ENCODE measurements around the gene TEX11.
"Not testable (repeated sequence)": the region's sequence is repeated elsewhere in the genome, so short reads cannot be mapped to it uniquely, and the experiment has no call there.

Gene TEX11

GRCh38 chrX:70664726-70665125 is 243.8 kb downstream of the TEX11 start:
- Histone ChIP-seq H3K9ac (ENCODE audit: low read length) (no peak overlapping the region), H3K9me3 (ENCODE audit: control insufficient read depth, insufficient read depth, low read depth, low read length) (peaks cover 6% of the 10 kb centered on the region), H3K27ac (ENCODE audit: low read depth, low read length) (no peak overlapping the region), H3K27me3 (ENCODE audit: control insufficient read depth, insufficient read depth, low read length) (no peaks in the 10 kb centered on the region), H3K36me3 (ENCODE audit: control insufficient read depth, insufficient read depth, low read length) (no peaks in the 10 kb centered on the region), H3K4me3 (ENCODE audit: low read depth, low read length) (no peak overlapping the region), H3K4me1 (ENCODE audit: control insufficient read depth, insufficient read depth, low read length) (no peaks in the 10 kb centered on the region)

- not testable (repeated sequence) for H3K36me3 ChIP-seq (ENCODE audit: control insufficient read depth, insufficient read depth, low read length); H3K4me1 ChIP-seq (ENCODE audit: control insufficient read depth, insufficient read depth, low read length); H3K27ac ChIP-seq (ENCODE audit: low read depth, low read length); H3K4me3 ChIP-seq (ENCODE audit: low read depth, low read length); H3K9me3 ChIP-seq (ENCODE audit: control insufficient read depth, insufficient read depth, low read depth, low read length); H3K27me3 ChIP-seq (ENCODE audit: control insufficient read depth, insufficient read depth, low read length); H3K9ac ChIP-seq (ENCODE audit: low read length)
Measured at GRCh38 chrX:70661124-70661523, 247.4 kb downstream of the TEX11 start.

- not testable (repeated sequence) for H3K9me3 ChIP-seq (ENCODE audit: control insufficient read depth, insufficient read depth, low read depth, low read length); H3K27me3 ChIP-seq (ENCODE audit: control insufficient read depth, insufficient read depth, low read length); H3K27ac ChIP-seq (ENCODE audit: low read depth, low read length); H3K4me3 ChIP-seq (ENCODE audit: low read depth, low read length); H3K4me1 ChIP-seq (ENCODE audit: control insufficient read depth, insufficient read depth, low read length); H3K9ac ChIP-seq (ENCODE audit: low read length); H3K36me3 ChIP-seq (ENCODE audit: control insufficient read depth, insufficient read depth, low read length)
Measured at GRCh38 chrX:70657546-70657945, 251.0 kb downstream of the TEX11 start.

GRCh38 chrX:70656304-70656703 is 252.2 kb downstream of the TEX11 start:
- Histone ChIP-seq H3K27ac (ENCODE audit: low read depth, low read length) (no peak overlapping the region), H3K9me3 (ENCODE audit: control insufficient read depth, insufficient read depth, low read depth, low read length) (peaks cover 6% of the 10 kb centered on the region; the same call in 1 of the 2 replicates), H3K4me3 (ENCODE audit: low read depth, low read length) (no peak overlapping the region), H3K4me1 (ENCODE audit: control insufficient read depth, insufficient read depth, low read length) (no peaks in the 10 kb centered on the region), H3K36me3 (ENCODE audit: control insufficient read depth, insufficient read depth, low read length) (no peaks in the 10 kb centered on the region), H3K27me3 (ENCODE audit: control insufficient read depth, insufficient read depth, low read length) (no peaks in the 10 kb centered on the region), H3K9ac (ENCODE audit: low read length) (no peak overlapping the region)

GRCh38 chrX:70647910-70648309 is 260.6 kb downstream of the TEX11 start:
- peaks cover 11% of the 10 kb centered on the region for H3K9me3 ChIP-seq (ENCODE audit: control insufficient read depth, insufficient read depth, low read depth, low read length)
- not testable (repeated sequence) for H3K4me1 ChIP-seq (ENCODE audit: control insufficient read depth, insufficient read depth, low read length); H3K27ac ChIP-seq (ENCODE audit: low read depth, low read length); H3K4me3 ChIP-seq (ENCODE audit: low read depth, low read length); H3K9ac ChIP-seq (ENCODE audit: low read length); H3K36me3 ChIP-seq (ENCODE audit: control insufficient read depth, insufficient read depth, low read length); H3K27me3 ChIP-seq (ENCODE audit: control insufficient read depth, insufficient read depth, low read length)

- Histone ChIP-seq H3K27ac (ENCODE audit: low read depth, low read length) (no peak overlapping the region), H3K4me3 (ENCODE audit: low read depth, low read length) (no peak overlapping the region), H3K4me1 (ENCODE audit: control insufficient read depth, insufficient read depth, low read length) (no peaks in the 10 kb centered on the region), H3K36me3 (ENCODE audit: control insufficient read depth, insufficient read depth, low read length) (no peaks in the 10 kb centered on the region), H3K9ac (ENCODE audit: low read length) (no peak overlapping the region), H3K27me3 (ENCODE audit: control insufficient read depth, insufficient read depth, low read length) (no peaks in the 10 kb centered on the region), H3K9me3 (ENCODE audit: control insufficient read depth, insufficient read depth, low read depth, low read length) (peaks cover 25% of the 10 kb centered on the region; the same call in 1 of the 2 replicates)
Measured at GRCh38 chrX:70636218-70636617, 272.3 kb downstream of the TEX11 start.

- H3K4me1 ChIP-seq (ENCODE audit: control insufficient read depth, insufficient read depth, low read length) = no peaks in the 10 kb centered on the region
Measured at GRCh38 chrX:70635669-70636068, 272.8 kb downstream of the TEX11 start.

GRCh38 chrX:70635227-70635626 is 273.3 kb downstream of the TEX11 start:
- H3K4me1 ChIP-seq (ENCODE audit: control insufficient read depth, insufficient read depth, low read length) = no peaks in the 10 kb centered on the region
- H3K9me3 ChIP-seq (ENCODE audit: control insufficient read depth, insufficient read depth, low read depth, low read length) = peaks cover 25% of the 10 kb centered on the region; the same call in 1 of the 2 replicates
- no peaks in the 10 kb centered on the region for H3K27me3 ChIP-seq (ENCODE audit: control insufficient read depth, insufficient read depth, low read length)
- H3K9ac ChIP-seq (ENCODE audit: low read length) = no peak overlapping the region
- no peak overlapping the region for H3K4me3 ChIP-seq (ENCODE audit: low read depth, low read length)
- no peaks in the 10 kb centered on the region for H3K36me3 ChIP-seq (ENCODE audit: control insufficient read depth, insufficient read depth, low read length)
- no peak overlapping the region for H3K27ac ChIP-seq (ENCODE audit: low read depth, low read length)

More at GRCh38 chrX:70635669-70636068, 272.8 kb downstream of the TEX11 start:
- Histone ChIP-seq H3K9ac (ENCODE audit: low read length) (no peak overlapping the region), H3K36me3 (ENCODE audit: control insufficient read depth, insufficient read depth, low read length) (no peaks in the 10 kb centered on the region), H3K9me3 (ENCODE audit: control insufficient read depth, insufficient read depth, low read depth, low read length) (peaks cover 25% of the 10 kb centered on the region; the same call in 1 of the 2 replicates), H3K4me3 (ENCODE audit: low read depth, low read length) (no peak overlapping the region), H3K27ac (ENCODE audit: low read depth, low read length) (no peak overlapping the region), H3K27me3 (ENCODE audit: control insufficient read depth, insufficient read depth, low read length) (no peaks in the 10 kb centered on the region)

GRCh38 chrX:70621743-70622142 is 286.8 kb downstream of the TEX11 start:
- Histone ChIP-seq H3K4me1 (ENCODE audit: control insufficient read depth, insufficient read depth, low read length) (peaks cover 19% of the 10 kb centered on the region), H3K36me3 (ENCODE audit: control insufficient read depth, insufficient read depth, low read length) (no peaks in the 10 kb centered on the region), H3K4me3 (ENCODE audit: low read depth, low read length) (no peak overlapping the region), H3K9ac (ENCODE audit: low read length) (no peak overlapping the region), H3K9me3 (ENCODE audit: control insufficient read depth, insufficient read depth, low read depth, low read length) (no peaks in the 10 kb centered on the region; the same call in 1 of the 2 replicates), H3K27me3 (ENCODE audit: control insufficient read depth, insufficient read depth, low read length) (no peaks in the 10 kb centered on the region), H3K27ac (ENCODE audit: low read depth, low read length) (no peak overlapping the region)

GRCh38 chrX:70618467-70618866 is 290.0 kb downstream of the TEX11 start:
- Histone ChIP-seq H3K27me3 (ENCODE audit: control insufficient read depth, insufficient read depth, low read length) (no peaks in the 10 kb centered on the region), H3K9ac (ENCODE audit: low read length) (no peak overlapping the region), H3K27ac (ENCODE audit: low read depth, low read length) (no peak overlapping the region), H3K9me3 (ENCODE audit: control insufficient read depth, insufficient read depth, low read depth, low read length) (peaks cover 9% of the 10 kb centered on the region; the same call in 1 of the 2 replicates), H3K4me3 (ENCODE audit: low read depth, low read length) (no peak overlapping the region), H3K4me1 (ENCODE audit: control insufficient read depth, insufficient read depth, low read length) (peaks cover 14% of the 10 kb centered on the region), H3K36me3 (ENCODE audit: control insufficient read depth, insufficient read depth, low read length) (no peaks in the 10 kb centered on the region)

- Histone ChIP-seq H3K4me1 (ENCODE audit: control insufficient read depth, insufficient read depth, low read length) (peaks cover 10% of the 10 kb centered on the region), H3K9me3 (ENCODE audit: control insufficient read depth, insufficient read depth, low read depth, low read length) (peaks cover 9% of the 10 kb centered on the region; the same call in 1 of the 2 replicates), H3K4me3 (ENCODE audit: low read depth, low read length) (no peak overlapping the region), H3K9ac (ENCODE audit: low read length) (no peak overlapping the region), H3K36me3 (ENCODE audit: control insufficient read depth, insufficient read depth, low read length) (no peaks in the 10 kb centered on the region), H3K27me3 (ENCODE audit: control insufficient read depth, insufficient read depth, low read length) (no peaks in the 10 kb centered on the region), H3K27ac (ENCODE audit: low read depth, low read length) (no peak overlapping the region)
Measured at GRCh38 chrX:70613295-70613694, 295.2 kb downstream of the TEX11 start.

- Histone ChIP-seq H3K9ac (ENCODE audit: low read length) (no peak overlapping the region), H3K9me3 (ENCODE audit: control insufficient read depth, insufficient read depth, low read depth, low read length) (no peaks in the 10 kb centered on the region), H3K4me1 (ENCODE audit: control insufficient read depth, insufficient read depth, low read length) (no peaks in the 10 kb centered on the region), H3K27me3 (ENCODE audit: control insufficient read depth, insufficient read depth, low read length) (no peaks in the 10 kb centered on the region), H3K4me3 (ENCODE audit: low read depth, low read length) (no peak overlapping the region), H3K36me3 (ENCODE audit: control insufficient read depth, insufficient read depth, low read length) (no peaks in the 10 kb centered on the region), H3K27ac (ENCODE audit: low read depth, low read length) (no peak overlapping the region)
Measured at GRCh38 chrX:70605352-70605751, 303.2 kb downstream of the TEX11 start.

All from HUES6 (cell line).